ENCODE data around the gene MSI2. TPM values are rescaled to one million over a fixed set of nuclear protein-coding genes. Genes with fewer than 3 reads are reported as not detected.

Gene MSI2
- total RNA-seq, 2 experiments from 2014 or later, result 131 to 164 TPM

GRCh38 chr17:57502811-57503241 lies 246.5 kb downstream of the MSI2 start:
- Histone ChIP-seq H3K4me1 (ENCODE audit: insufficient read depth, low read length, poor library complexity, severe bottlenecking) (peaks cover 24% of the 10 kb centered on the region), H3K27ac (ENCODE audit: low read depth, low read length, poor library complexity, severe bottlenecking) (no peak overlapping the region), H4K20me1 (ENCODE audit: insufficient read depth, low read length) (no peaks in the 10 kb centered on the region), H3K79me2 (ENCODE audit: insufficient read depth, low read depth, low read length) (no peaks in the 10 kb centered on the region), H3K4me3 (ENCODE audit: low read depth, low read length, poor library complexity, severe bottlenecking) (no peak overlapping the region), H2AFZ (ENCODE audit: low read length) (no peak overlapping the region), H3K9me3 (ENCODE audit: low read length) (no peaks in the 10 kb centered on the region), H3K4me2 (ENCODE audit: low read length) (no peak overlapping the region), H3K36me3 (ENCODE audit: insufficient read depth, low read length) (no peaks in the 10 kb centered on the region), H3K9me2 (ENCODE audit: insufficient read depth, low read length) (no peaks in the 10 kb centered on the region)
- no TSS peak for BruUV-seq (replicated peaks)
- DNase-seq (ENCODE audit: low spot score), result no peak
- intact Hi-C loops (cut with micrococcal nuclease; ENCODE audit: unreplicated experiment), result no loop called here
- TF ChIP-seq EZH2phosphoT487 (IDR thresholded peaks at IDR 0.05; ENCODE audit: borderline replicate concordance, low read depth, low read length) (no peak), CTCF (conservative IDR thresholded peaks at IDR 0.05; ENCODE audit: low read length) (no peak)
- POLR2A ChIA-PET, result interaction anchor here (0.6 to 1.2 kb wide), 2 partner anchors 12 to 278 kb away, joined by 3 to 4 read pairs; no protein-coding TSS in a partner anchor
- CTCF ChIA-PET (ENCODE audit: unreplicated experiment), result no interaction called here

GRCh38 chr17:57504208-57504607 lies 247.9 kb downstream of the MSI2 start:
- Histone ChIP-seq H3K9me2 (ENCODE audit: insufficient read depth, low read length) (no peaks in the 10 kb centered on the region), H3K4me3 (ENCODE audit: low read depth, low read length, poor library complexity, severe bottlenecking) (no peak overlapping the region), H3K4me2 (ENCODE audit: low read length) (no peak overlapping the region), H3K9me3 (ENCODE audit: low read length) (no peaks in the 10 kb centered on the region), H3K36me3 (ENCODE audit: insufficient read depth, low read length) (no peaks in the 10 kb centered on the region), H4K20me1 (ENCODE audit: insufficient read depth, low read length) (no peaks in the 10 kb centered on the region), H3K4me1 (ENCODE audit: insufficient read depth, low read length, poor library complexity, severe bottlenecking) (peaks cover 11% of the 10 kb centered on the region), H3K27ac (ENCODE audit: low read depth, low read length, poor library complexity, severe bottlenecking) (no peak overlapping the region), H2AFZ (ENCODE audit: low read length) (no peak overlapping the region), H3K79me2 (ENCODE audit: insufficient read depth, low read depth, low read length) (no peaks in the 10 kb centered on the region)
- DNase-seq (ENCODE audit: low spot score), result no peak
- intact Hi-C loops (cut with micrococcal nuclease; ENCODE audit: unreplicated experiment), result no loop called here
- ChIA-PET POLR2A (interaction anchor here (0.7 kb wide), 1 partner anchor 246 kb away, joined by 3 read pairs; no protein-coding TSS in a partner anchor), CTCF (ENCODE audit: unreplicated experiment) (no interaction called here)
- BruUV-seq (replicated peaks), result no TSS peak
- TF ChIP-seq EZH2phosphoT487 (IDR thresholded peaks at IDR 0.05; ENCODE audit: borderline replicate concordance, low read depth, low read length) (no peak), CTCF (conservative IDR thresholded peaks at IDR 0.05; ENCODE audit: low read length) (no peak)

GRCh38 chr17:57505841-57506773 lies 249.8 kb downstream of the MSI2 start:
- ChIA-PET CTCF (ENCODE audit: unreplicated experiment) (no interaction called here), POLR2A (interaction anchor here (0.6 kb wide), 1 partner anchor 33 kb away, joined by 3 read pairs; no protein-coding TSS in a partner anchor)
- Histone ChIP-seq H3K79me2 (ENCODE audit: insufficient read depth, low read depth, low read length) (no peaks in the 10 kb centered on the region), H3K36me3 (ENCODE audit: insufficient read depth, low read length) (no peaks in the 10 kb centered on the region; the same call in 1 of the 2 replicates), H3K9me3 (ENCODE audit: low read length) (no peaks in the 10 kb centered on the region), H3K9me2 (ENCODE audit: insufficient read depth, low read length) (no peaks in the 10 kb centered on the region), H4K20me1 (ENCODE audit: insufficient read depth, low read length) (no peaks in the 10 kb centered on the region), H2AFZ (ENCODE audit: low read length) (no peak overlapping the region), H3K4me2 (ENCODE audit: low read length) (no peak overlapping the region; the same call in 1 of the 2 replicates), H3K27ac (ENCODE audit: low read depth, low read length, poor library complexity, severe bottlenecking) (no peak overlapping the region), H3K4me3 (ENCODE audit: low read depth, low read length, poor library complexity, severe bottlenecking) (no peak overlapping the region), H3K4me1 (ENCODE audit: insufficient read depth, low read length, poor library complexity, severe bottlenecking) (peaks cover 5% of the 10 kb centered on the region)
- DNase-seq (ENCODE audit: low spot score), result no peak
- BruUV-seq (replicated peaks), result no TSS peak
- intact Hi-C loops (cut with micrococcal nuclease; ENCODE audit: unreplicated experiment), result no loop called here
- TF ChIP-seq CTCF (conservative IDR thresholded peaks at IDR 0.05; ENCODE audit: low read length) (no peak), EZH2phosphoT487 (IDR thresholded peaks at IDR 0.05; ENCODE audit: borderline replicate concordance, low read depth, low read length) (no peak)
